Fibroblast of the conjunctiva (primary cell): Measurements from ENCODE around the gene KDM4B.

ENCODE experiments used
- DNase-seq: peaks from one replicate; pipeline ENCODE4 v3.0.0-alpha.2; 2010; ENCODE audit warnings: low read depth

Gene KDM4B

DNA sequence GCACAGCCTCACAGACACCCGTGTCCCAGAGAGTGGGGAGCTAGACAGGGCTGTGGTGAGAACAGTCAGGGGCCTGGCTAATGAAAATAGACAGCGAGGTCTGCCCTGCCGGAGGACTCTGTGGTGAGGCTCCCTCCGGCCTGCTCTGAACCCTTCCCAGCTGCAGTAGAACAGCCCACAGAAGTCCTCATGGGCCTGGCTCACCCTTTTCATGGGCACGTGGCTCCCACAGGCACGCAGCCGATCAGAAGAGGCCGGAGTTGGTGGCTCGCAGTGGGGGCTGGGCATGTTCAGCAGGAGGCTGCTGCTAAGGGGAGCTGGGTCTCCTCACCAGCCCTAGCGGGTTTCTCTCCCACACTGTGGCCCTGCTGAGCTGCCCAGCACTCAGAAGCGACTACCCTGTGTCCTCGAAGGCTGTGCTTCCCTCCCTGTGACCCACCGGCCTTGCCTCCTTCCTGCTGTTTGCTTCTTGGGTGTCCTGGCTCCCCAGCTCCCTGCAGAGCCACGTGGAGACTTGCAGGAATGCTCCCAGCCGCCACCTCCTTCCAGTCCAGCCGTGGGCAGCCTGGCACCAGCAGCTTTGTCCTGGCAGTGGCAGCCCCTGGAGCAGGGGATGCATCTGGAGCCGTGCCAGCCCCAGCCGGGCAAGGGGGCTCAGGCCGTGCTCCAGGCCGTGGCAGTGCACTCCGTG lies 138.7 kb downstream of the KDM4B start:
- DNase-seq = no peak

DNA sequence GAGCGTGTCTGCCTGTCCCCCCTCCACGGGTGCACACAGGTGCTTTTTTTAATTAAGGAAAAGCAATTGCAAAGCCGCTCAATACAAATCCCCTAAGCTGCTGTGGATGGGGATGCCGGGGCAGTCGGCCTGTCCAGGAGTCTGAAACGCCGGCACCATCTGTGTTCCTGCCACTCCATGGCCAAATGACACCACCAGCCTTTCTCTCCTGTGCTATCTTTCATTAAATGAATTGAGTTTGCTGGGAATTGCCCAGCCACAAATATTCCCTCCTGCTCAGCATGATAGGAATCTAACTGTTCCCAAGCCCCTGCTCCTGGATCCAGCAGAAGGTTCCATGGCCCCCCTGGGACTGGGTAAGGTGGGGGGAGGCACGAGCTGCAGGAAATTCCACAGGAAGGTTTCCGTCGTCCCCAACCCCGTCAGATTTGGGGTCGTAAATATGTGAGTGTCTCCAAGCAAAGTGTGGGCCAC lies 139.2 kb downstream of the KDM4B start:
- DNase-seq = no peak

DNA sequence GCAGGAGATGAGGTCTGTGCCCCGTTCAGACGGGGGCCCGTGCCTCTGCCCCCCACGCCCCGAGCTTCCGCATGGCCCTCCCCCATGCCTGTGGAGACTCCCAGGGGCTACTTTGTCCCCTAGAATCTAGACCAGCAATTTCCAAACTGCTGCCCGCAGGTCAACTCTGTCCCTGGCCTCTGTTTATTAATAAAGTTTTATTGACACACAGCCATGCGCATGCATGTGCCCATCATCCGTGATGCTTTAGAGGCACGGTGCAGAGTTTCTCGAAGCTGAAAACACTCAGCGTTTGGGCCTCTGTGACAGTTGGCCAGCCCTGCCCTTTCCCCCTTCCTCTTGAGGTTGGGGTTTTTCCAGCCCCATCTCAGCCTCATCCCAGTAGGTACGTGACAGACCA lies 140.0 kb downstream of the KDM4B start:
- no peak for DNase-seq

DNA sequence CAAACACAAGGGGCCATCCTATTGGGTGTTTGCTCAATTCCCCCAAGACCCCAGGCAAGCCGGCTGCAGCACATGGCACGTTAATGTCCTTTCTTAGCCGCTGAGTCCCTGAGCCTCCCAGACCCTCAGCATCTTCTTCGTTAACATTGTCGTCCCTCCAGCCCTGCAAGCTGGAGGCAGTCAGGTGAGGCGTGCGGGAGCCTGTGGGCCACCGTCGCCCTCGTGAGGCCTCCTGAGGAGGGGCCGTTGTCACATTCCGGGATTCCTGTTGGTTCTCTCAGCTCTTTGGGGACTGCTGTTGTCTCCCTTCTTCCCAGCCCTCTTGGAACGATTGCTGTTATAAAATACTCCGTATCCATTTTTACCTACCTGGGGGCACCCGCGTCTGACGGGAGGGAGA lies 140.6 kb downstream of the KDM4B start:
- no peak for DNase-seq

DNA sequence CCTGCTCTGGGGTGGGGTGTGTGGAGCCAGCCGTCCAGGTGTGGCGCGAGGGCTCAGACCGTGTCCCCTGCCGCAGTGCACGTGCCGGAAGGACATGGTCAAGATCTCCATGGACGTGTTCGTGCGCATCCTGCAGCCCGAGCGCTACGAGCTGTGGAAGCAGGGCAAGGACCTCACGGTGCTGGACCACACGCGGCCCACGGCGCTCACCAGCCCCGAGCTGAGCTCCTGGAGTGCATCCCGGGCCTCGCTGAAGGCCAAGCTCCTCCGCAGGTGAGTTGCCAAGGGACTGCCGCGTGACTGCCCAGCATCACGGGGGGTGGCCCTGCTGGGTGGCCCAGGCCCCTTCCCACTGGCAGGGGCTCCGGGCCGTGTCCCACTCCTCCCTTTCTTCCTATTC lies 141.6 kb downstream of the KDM4B start:
- no peak for DNase-seq

DNA sequence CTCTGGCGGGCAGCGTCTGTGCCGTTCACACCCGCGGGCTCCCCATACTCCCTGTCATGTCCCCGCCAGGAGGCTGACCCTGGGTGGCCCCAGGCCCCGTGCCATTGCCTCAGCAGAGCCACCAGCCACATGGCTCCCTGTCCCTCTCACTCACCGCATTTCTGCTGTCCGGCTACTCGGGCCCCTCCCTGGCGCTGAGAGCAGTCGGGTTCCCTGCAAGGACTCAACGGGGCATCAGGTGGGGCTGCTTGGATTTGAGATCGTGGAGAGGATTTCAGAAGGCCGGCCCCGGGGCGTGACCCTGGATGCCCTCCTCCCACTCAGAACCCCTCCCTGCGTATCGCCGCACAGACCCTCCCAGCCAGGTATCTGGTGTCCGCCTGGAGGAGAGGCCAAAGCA lies 142.1 kb downstream of the KDM4B start:
- DNase-seq = no peak

DNA sequence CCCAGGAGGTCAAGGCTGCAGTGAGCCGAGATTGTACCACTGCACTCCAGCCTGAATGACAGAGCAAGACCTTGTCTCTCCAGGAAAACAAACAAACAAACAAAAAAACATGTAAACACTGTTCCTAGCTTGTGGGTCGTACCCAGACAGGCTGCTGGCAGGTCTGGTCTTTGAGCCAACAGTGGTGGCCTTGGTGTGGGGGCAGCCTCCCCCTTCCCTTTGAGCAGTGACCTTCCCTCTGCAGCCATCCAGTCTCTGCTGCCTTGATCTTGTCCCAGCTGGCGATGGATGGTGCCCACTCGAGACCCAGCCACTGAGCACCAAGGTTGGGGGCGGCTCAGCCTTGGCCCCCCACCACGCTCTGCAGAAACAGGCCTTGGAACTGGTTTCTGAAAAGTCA lies 143.3 kb downstream of the KDM4B start:
- no peak for DNase-seq

DNA sequence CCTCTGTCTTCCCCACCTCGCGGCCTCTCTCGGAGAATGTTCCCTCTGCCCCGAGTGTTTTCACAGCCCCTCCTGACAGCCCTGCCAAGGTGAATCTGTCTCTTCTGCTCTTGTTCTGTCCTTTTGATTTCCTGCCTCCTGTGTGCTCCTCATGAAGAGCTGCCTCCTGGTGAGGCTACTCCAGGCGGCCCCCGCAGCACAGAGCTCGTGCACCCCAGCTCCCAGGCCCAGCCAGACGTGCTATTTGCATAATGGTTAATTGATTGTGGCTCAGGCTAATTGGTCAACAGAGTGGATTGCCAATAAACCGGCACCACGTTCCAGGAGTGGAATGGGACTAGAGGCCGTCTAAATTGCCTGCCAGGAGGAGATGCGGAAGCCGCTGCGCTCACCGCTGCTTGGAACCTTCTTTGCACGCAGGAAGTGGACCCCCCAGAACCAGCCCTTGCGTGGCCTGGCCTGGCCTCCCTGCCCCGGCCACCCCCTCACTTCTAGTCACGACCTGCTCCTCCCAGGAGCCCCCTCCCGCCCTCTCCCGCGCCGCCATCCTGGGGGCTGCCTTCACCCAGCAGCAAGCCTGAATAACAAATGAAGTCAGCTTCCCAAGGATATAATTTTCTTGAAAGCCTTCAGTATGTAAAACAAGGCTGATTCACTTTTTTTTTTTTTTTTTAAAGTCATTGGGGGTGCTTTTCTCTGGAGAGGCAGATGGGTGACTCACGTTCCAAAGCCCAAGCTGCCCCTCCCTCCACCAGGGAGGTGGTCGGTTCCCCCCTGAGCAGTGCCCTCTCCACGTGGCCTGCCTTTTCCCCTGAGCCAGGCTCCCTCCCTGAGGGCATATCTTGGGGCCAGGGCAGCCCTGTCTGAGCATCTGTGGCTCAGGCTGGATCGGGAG lies 144.0 kb downstream of the KDM4B start:
- peak; percentile 24 for DNase-seq

DNA sequence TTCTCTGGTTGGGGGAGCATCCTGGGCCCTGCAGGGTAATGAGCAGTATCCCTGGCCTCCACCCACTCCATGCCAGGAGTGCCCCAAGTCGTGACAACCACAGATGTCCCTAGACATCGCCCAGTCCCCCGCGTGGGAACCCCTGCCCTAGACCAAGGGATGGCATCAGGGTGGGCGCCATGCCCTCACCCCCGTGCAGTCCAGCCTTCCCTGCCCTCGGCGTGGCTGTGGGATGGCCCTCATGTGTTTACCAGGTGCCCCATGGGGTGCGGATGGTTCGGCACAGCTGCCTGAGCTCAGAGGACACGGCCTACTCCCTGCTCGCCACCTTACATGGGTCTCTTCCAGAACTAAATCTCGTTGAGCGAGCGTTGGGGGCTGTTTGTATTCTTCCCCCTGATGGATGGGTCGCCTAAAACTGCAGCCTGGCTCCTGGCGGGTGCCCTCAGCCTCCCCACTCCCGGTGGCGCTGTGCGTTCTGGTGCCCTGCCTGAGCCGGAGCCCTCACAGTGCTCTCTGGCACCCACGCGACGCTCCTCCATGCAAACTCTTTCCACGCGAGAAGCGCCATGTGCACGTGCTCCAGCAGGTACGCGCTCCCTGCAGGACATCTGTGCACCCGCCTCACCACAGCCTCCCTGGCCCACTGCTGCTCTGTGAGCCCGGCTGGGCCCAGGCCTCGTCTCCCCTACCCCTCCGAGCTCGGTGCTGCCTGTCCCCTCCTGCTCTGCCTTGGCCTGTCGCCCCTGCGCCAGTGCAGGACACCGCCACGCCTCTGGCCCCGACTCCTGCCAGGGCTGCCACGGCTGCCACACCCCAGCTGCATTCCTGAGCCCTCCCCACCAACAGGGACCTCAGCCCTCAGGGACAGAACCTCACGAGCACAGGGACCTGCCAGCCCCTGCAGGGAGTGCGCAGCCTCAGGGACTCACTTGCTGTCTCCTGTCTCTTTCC lies 145.0 kb downstream of the KDM4B start:
- DNase-seq = no peak

DNA sequence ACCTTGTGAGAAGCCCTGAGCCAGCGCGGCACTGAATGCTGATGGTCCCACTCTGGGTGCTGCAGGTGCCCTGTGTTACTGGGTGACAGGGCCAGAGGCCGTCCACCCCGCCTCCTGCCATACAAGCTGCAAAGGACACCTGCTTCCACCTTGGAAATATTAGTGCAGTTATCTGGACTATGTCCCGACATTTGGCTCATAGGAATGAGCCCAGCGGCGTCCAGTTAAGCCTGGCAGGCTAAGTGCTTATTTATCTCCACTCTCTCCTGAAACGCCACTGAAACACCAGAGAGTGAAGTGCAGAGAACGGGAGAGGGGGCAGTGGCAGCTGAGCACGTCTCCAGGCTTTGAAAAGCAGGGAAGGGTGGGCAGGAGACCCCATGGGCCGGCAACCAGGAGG lies 145.8 kb downstream of the KDM4B start:
- no peak for DNase-seq

DNA sequence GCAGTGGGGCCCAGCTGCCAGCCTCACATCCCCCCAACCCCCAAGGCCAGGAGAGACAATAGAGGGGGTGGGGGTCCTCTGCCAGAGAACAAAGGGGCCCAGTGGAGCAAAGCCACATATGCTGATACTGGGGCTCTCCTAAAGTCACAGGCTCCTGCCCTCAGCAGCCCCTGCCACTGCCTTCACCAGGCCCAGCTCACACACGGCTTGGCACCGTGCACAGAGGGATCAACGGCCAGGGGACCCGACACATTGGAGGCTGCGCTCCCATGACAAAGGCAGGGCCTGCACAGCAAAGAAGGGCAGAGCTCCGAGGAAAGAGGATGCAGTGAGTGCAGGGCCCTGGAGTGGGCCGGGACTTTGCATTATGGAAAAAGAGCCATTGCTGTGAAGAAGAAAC lies 146.4 kb downstream of the KDM4B start:
- DNase-seq = no peak

DNA sequence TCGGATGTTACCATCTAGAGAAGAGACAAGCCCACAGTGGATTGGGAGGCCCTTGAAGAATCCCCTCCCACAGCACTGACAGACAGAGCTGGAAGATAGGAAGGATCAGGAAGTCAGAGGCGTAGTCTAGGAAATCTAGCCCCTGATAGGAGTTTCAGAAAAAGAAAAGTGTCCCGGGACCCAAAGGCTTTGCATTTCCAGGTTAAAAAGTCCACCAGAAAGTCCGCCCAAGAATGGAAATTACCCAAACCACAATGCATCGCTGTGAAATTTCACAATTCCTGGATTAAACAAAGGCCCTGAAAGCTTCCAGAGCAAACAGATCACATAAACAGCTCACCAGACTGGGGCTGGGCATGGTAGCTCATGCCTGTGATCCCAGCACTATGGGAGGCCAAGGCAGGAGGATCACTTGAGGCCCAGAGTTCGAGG lies 146.9 kb downstream of the KDM4B start:
- peak; percentile 12 for DNase-seq

DNA sequence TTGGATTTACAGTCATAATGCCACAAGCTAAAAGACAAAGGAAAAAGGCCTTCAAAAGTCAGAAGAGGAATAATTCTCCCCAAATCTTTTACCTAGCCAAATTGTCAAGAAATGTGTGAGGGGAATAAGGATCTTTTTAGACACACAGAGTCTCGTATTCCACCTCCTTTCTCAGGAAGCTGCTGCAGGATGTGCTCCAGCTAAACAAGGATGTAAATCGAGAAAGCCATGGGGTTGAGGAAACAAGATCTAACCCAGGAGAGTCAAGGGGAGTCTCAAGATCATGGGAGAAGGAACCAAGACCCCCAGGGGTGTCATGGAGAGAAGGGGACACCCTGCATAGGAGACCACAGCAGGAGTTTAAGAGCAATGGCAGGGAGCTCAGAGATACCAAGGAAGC lies 147.4 kb downstream of the KDM4B start:
- no peak for DNase-seq

DNA sequence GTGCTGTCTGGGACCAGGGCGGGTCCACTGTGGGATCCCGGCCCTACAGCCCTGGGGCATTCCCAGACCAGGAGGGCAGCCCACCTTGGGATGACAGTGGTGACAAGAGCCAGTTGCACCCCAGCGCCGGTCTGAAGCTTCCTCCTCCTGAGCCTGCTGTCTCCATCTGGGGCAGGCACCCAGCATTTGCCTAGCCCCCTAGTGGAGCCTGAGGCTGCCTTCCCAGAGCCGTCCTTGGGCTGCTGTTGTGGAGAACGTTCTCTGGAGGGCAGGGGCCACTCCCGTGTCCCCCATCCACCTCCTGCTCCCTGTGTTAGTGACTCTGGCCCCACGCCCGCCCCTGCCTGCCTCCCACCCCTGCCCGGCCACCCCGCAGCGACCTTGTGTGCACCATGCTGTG lies 148.5 kb downstream of the KDM4B start:
- DNase-seq = no peak

DNA sequence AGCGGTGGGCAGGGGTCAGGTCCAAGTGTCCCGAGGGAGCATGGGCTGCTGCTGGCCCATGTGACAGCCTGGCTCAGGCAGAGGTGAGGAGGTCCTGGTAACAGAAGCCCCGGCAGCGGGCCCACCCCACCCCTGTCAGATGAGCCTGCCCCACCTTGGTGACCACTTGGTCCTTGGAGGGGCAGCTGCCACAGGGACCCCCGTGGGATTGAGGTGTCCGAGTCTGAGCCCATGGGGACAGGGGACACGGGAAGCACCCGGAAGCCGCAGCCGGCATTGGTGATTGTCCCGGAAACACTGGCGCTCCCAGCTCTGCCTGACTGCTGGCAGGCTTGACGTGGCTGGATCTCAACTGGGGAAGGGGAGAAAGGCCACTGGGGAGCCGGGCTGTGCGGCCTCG lies 149.1 kb downstream of the KDM4B start:
- no peak for DNase-seq

DNA sequence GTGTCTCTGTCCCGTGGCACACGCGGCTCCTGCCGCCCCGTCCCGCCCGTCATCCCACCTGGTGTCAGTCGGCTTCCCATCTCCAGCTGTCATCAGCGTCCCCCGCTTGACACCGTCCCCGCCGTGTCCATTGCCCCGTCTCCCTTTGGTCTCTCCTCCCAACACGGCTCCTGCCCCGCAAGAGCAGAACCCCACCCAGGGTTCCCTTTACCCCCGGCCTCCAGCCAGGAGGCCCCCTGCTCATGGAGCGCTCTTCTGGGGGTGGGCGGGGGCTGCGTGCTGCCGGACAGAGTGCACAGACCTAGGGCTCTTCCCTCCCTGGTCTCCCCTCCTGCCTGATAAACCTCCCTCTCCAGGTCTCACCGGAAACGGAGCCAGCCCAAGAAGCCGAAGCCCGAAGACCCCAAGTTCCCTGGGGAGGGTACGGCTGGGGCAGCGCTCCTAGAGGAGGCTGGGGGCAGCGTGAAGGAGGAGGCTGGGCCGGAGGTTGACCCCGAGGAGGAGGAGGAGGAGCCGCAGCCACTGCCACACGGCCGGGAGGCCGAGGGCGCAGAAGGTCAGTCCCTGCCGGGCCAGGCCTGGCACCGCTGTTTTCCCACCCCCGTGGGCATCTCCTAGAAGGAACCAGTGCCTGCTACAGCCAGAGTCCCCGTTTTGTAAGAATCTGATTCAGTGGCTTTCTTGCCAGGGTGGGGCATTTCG lies 150.5 kb downstream of the KDM4B start:
- no peak for DNase-seq

DNA sequence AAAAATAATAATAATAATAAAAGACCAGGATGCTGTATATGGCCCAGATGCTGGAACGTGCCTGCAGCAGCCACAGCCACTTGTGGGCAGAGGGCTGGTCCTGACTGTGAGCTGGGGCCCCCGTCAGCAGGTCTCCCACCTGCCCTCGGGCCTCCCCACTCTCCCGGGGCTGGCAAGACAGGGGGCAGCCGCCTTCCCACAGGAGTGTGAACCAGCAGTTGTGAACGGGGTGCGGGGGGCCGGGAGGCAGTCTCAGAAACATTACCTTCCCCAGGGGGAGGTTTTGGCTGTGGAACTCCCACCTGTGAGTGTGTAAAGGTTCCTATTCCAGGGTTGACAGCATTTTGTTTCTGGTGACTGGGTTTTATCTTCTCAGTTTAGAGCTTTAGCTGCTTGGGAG lies 151.4 kb downstream of the KDM4B start:
- DNase-seq = no peak

DNA sequence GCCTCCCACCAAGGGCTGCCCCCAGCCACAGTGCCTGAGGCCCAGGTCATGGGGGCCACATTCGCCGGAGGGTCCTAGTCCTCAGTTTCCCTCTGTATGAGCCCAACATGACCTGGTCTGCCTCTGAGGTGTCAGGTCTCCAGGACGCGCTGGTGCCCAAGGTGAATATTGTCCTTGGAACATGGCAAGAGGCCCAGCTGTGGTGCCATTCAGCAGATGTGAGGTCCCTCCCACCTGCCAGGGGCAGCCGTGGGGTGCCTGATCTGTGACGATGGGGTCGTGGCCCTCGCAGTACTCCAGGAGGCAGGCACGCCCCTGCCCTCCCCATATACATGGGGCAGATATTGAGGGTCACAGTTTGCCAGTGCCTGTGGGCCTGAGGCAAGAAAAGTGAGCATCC lies 151.9 kb downstream of the KDM4B start:
- DNase-seq = no peak

DNA sequence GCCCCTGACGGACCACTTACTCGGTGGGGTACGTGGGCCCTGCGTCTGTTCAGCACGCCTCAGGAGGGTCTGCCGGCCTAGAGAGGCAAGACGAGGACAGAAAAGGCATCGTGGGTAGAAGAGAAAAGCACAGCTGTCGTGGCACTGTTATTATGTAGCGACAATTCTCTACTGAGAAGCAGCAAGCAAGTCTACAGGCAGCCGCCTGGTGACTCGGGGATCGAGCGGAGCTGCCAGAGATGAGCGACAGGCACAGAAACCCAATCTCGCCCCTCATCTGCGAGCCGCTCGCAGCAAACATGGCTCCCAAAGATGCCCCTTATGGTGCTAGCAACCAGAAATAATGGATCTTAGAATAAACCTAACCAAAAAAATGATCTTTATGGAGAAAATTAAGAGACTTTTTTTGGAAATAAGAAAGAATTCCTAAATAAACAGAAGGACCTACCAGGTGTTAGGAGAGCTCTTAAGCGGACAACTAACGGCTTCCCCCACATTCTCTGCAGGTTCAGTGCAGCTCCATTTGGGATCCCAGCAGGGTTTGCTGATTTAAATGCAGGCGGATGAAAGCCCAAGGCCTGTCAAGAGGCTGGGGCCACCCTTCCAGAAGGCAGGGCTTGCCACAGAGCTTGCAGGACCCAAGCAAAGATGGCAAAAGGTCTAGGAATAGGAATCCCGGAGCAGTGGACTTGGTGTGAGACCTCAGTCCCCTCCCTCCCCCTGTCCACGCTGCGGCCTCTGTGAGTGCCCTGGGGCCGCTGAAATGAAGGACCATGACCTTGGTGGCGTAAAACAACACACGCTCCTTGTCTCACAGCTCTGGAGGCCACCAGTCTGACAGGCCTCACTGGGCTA lies 152.6 kb downstream of the KDM4B start:
- DNase-seq = no peak

DNA sequence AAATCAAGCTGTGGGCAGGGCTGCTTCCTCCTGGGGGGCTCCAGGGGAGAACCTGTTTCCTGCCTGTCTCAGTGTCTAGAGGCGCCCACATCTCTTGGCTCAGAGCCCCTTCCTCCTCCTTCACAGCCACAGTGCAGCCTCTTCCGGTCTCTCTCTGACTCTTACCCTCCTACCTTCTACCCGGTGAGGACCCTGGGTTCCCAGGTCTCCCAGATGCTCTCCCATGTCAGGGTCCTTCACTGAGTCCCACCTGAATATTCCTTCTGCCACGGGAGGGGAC lies 153.1 kb downstream of the KDM4B start:
- DNase-seq = no peak
